GM10266 (cell line): ENCODE data around the gene PHACTR1.
"Not testable (repeated sequence)": the region's sequence is repeated elsewhere in the genome, so short reads cannot be mapped to it uniquely, and the experiment has no call there.

Experiments used
- DNase-seq: peaks from one replicate; pipeline ENCODE4 v3.0.0; 2012; ENCODE audit errors: extremely low spot score
- CTCF ChIP-seq: IDR thresholded peaks from 2 replicates; pipeline ENCODE4 v1.5.1; 2012; ENCODE audit warnings: mild to moderate bottlenecking, low read depth; ENCODE audit not compliant: control insufficient read depth, insufficient read depth; ENCODE audit errors: missing control alignments

The PHACTR1 gene

GRCh38 chr6:13311155-13311554 lies 594.6 kb downstream of the PHACTR1 start:
- no peak for TF ChIP-seq CTCF
- no peak for DNase-seq

GRCh38 chr6:13314806-13315205 lies 598.2 kb downstream of the PHACTR1 start:
- DNase-seq = no peak
- TF ChIP-seq CTCF = no peak

DNA sequence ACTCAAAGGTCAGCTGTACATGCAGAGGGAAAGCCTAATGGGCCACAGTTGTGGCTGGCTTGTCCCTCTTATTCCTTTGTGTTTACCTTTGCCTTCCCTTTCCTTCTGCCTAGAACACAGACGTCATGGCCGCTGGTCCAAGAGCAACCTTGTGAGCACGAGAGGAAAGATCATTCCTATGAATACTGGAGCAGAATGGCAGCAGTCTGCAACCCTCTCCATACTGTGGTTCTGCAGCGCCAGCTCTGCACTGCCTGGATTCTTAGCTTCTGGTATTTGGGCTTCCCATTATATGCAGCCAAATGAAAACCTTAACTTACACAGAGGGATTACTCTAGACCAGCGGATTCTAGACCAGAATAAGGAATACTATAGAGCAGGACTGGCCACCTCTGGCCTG lies 599.3 kb downstream of the PHACTR1 start:
- TF ChIP-seq CTCF = no peak
- DNase-seq = no peak

- DNase-seq = no peak
- TF ChIP-seq CTCF = no peak
Observed at GRCh38 chr6:13318821-13319220, 602.3 kb downstream of the PHACTR1 start.

DNA sequence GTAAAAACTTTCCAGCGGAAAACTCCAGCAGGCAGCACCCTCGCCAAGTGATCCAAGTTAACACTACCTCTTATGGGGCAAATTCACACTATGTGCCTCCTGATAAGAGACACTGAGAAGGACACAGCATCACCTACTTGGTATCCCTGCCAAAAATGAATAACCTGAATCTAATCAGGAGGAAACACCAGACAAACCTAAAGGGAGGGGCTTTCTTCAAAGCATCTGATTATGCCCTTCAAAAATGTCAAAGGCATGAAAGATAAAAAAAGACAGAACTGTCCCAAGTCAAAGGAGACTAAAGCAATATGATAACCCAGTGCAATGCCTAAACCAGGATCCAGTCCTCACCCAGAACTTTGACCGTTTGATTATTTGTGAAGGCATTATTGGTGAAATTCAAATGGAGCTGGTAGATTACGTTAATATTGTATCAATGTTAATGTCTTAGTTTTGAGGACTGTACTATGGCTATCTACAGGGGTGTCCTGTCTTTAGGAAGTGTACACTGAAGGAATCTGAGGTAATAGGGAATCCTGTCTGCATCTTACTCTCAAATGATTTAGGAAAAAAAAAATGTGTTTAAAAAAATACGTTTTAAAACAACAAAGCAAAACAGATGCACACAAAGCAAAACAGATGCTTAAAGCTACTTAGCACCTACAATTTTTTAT lies 603.5 kb downstream of the PHACTR1 start:
- no peak for DNase-seq
- TF ChIP-seq CTCF = no peak

DNA sequence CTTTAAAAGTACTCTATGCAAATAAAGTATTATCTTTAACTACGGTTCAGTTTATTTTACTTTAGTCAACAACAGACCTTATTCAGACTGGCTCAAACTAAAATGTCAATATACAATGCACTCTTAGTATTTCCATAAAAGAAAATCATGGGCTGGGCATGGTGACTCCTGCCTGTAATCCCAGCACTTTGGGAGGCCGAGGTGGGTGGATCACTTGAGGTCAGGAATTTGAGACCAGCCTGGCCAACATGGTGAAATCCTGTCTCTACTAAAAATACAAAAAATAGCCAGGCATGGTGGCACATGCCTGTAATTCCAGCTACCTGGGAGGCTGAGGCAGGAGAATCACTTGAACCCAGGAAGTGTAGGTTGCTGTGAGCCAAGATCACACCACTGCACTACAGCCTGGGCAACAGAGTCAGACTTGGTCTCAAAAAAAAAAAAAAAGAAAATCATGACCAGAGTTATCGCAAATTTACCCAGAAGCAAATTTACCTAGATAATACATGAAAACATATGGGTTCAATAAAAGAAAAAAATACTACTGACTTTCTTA lies 609.5 kb downstream of the PHACTR1 start:
- not testable (repeated sequence) for DNase-seq

DNA sequence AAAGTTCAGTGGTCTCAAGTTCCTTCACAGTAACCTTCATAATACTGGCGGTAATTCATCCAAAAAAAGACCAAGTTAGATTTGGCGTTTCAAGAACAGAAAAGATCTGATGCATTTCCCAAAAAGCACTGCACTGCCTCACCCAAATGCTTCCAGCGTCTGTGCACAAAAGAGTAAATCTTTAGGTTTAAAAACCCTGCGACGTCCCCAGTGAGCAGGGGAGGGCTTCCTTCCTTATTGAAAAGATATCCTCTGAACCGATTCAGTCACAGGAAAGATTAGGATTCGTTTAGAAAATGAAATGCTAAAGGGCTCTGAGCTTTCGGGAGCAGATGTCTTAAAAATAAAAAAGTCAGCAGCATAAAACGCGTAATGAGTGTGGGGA lies 611.1 kb downstream of the PHACTR1 start:
- no peak for TF ChIP-seq CTCF
- no peak for DNase-seq
